HG03108 (cell line): ENCODE measurements around the gene CMTM5.

Source experiments
- ATAC-seq: cut with Tn5 transposase; IDR thresholded peaks from one replicate; pipeline ENCODE4 v1.9.1; 2021; ENCODE audit warnings: moderate library complexity; ENCODE audit not compliant: unreplicated experiment

The CMTM5 gene

GRCh38 chr14:23357261-23357660, 19.6 kb upstream of the CMTM5 start:
- ATAC-seq = no peak

- no peak for ATAC-seq
These were observed 18.8 kb upstream of the CMTM5 start for GRCh38 chr14:23358042-23358441.

GRCh38 chr14:23358553-23359166, 18.2 kb upstream of the CMTM5 start:
- ATAC-seq = no peak

- no peak for ATAC-seq
These were observed 17.6 kb upstream of the CMTM5 start for GRCh38 chr14:23359167-23359626.

GRCh38 chr14:23359722-23360447, 17.0 kb upstream of the CMTM5 start:
- ATAC-seq = no peak

GRCh38 chr14:23360496-23360895, 16.4 kb upstream of the CMTM5 start:
- ATAC-seq = no peak

- ATAC-seq = no peak
These were observed 15.5 kb upstream of the CMTM5 start for GRCh38 chr14:23361320-23361719.

GRCh38 chr14:23361763-23362162, 15.1 kb upstream of the CMTM5 start:
- ATAC-seq = no peak

- no peak for ATAC-seq
These were observed 14.6 kb upstream of the CMTM5 start for GRCh38 chr14:23362200-23362599.

- ATAC-seq = no peak
These were observed 12.4 kb upstream of the CMTM5 start for GRCh38 chr14:23364164-23365035.

GRCh38 chr14:23365036-23365731, 11.7 kb upstream of the CMTM5 start, which contains the start of gene EFS:
EFS (minus strand) TSS chr14:23365172; CDS start chr14:23365025, 147 bp downstream.
- no peak for ATAC-seq

- ATAC-seq = no peak
These were observed 11.0 kb upstream of the CMTM5 start for GRCh38 chr14:23365732-23366425.

GRCh38 chr14:23366426-23366921, 10.4 kb upstream of the CMTM5 start:
- no peak for ATAC-seq

GRCh38 chr14:23370221-23370620, 6.6 kb upstream of the CMTM5 start:
- no peak for ATAC-seq

GRCh38 chr14:23371865-23372264, 5.0 kb upstream of the CMTM5 start:
- ATAC-seq = no peak

GRCh38 chr14:23372509-23372908, 4.3 kb upstream of the CMTM5 start, which contains the start of gene IL25:
IL25 (plus strand) TSS chr14:23372809.
- ATAC-seq = no peak

- no peak for ATAC-seq
These were observed 3.8 kb upstream of the CMTM5 start for GRCh38 chr14:23373041-23373440.

- no peak for ATAC-seq
These were observed 1.2 kb upstream of the CMTM5 start for GRCh38 chr14:23375527-23376251.

- ATAC-seq = no peak
These were observed 328 bp downstream of the CMTM5 start for GRCh38 chr14:23377198-23377550.
